Fibroblast of villous mesenchyme (primary cell): Measurements from ENCODE around the gene SH2B3. TPM values are rescaled to one million over a fixed set of nuclear protein-coding genes. Genes with fewer than 3 reads are reported as not detected.
A peak's percentile ranks its signal among the peaks of the same experiment; 100 is the strongest.
"Not testable (repeated sequence)": the region's sequence is repeated elsewhere in the genome, so short reads cannot be mapped to it uniquely, and the experiment has no call there.

ENCODE experiments used
- DNase-seq: peaks from one replicate; pipeline ENCODE4 v3.0.0-alpha.2; 2010; ENCODE audit warnings: low read depth
- H3K4me3 ChIP-seq: 2 replicates; pipeline ENCODE4 v1.5.1; 2011; ENCODE audit warnings: low read depth, mild to moderate bottlenecking, low read length
- total RNA-seq: library from RNA; depleted of rRNA; stranded (reverse); fragments of >200 nt; gene quantifications from 2 replicates; pipeline ENCODE4 v1.2.3, GENCODE V29; 2012
- TF ChIP-seq, protein P1 (sequence below): IDR thresholded peaks from 2 replicates; pipeline ENCODE4 v1.5.1; 2012; ENCODE audit warnings: low read depth, mild to moderate bottlenecking, low read length; ENCODE audit not compliant: insufficient read depth

The SH2B3 gene
- total RNA-seq, 1 donor = 42.7 TPM

DNA sequence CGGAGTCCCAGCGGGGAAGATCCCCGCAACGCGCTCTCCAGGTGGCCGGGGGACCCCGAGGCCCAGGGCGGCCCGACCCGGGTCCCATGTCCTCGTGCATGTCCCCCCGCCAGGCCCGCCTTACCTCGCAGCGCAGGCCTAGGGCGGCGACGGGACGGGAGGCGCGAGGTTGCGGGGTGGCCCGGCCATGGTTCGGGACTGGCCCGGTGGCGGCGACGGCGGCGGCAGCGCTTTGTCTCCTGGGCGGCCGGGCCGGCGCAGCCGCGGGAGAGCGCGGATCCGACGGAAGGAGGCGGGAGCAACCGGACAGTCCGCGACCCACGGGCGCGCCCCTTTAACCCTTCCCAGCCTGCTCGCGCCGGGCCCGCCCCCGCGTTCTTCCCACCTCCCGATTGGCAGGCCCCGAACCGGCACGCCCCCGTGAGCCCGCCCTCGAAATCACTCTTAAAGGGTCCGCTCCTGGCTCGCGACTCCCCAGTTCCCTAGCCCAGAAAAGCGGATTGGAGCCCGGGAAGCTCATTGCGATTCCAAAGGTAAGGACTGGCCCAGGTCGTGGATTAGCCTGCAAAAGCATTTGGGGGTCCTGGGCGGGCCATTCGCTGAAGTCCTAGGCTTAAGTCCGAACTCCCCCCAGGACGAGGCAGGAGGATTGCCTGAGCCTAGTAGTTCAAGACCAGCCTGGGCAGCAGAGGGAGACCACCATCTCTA is 36.8 kb upstream of the SH2B3 start, which contains the start of gene PHETA1:
Gene PHETA1 (minus strand): TSS at position 308 of the 708 bp plus-strand sequence. CDS start 5,668 bp downstream, outside the sequence.
- TF ChIP-seq, protein P1, sequence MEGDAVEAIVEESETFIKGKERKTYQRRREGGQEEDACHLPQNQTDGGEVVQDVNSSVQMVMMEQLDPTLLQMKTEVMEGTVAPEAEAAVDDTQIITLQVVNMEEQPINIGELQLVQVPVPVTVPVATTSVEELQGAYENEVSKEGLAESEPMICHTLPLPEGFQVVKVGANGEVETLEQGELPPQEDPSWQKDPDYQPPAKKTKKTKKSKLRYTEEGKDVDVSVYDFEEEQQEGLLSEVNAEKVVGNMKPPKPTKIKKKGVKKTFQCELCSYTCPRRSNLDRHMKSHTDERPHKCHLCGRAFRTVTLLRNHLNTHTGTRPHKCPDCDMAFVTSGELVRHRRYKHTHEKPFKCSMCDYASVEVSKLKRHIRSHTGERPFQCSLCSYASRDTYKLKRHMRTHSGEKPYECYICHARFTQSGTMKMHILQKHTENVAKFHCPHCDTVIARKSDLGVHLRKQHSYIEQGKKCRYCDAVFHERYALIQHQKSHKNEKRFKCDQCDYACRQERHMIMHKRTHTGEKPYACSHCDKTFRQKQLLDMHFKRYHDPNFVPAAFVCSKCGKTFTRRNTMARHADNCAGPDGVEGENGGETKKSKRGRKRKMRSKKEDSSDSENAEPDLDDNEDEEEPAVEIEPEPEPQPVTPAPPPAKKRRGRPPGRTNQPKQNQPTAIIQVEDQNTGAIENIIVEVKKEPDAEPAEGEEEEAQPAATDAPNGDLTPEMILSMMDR = no peak
- H3K4me3 ChIP-seq = peak within 1 kb of the TSS; percentile 87
- peak; percentile 90 for DNase-seq

DNA sequence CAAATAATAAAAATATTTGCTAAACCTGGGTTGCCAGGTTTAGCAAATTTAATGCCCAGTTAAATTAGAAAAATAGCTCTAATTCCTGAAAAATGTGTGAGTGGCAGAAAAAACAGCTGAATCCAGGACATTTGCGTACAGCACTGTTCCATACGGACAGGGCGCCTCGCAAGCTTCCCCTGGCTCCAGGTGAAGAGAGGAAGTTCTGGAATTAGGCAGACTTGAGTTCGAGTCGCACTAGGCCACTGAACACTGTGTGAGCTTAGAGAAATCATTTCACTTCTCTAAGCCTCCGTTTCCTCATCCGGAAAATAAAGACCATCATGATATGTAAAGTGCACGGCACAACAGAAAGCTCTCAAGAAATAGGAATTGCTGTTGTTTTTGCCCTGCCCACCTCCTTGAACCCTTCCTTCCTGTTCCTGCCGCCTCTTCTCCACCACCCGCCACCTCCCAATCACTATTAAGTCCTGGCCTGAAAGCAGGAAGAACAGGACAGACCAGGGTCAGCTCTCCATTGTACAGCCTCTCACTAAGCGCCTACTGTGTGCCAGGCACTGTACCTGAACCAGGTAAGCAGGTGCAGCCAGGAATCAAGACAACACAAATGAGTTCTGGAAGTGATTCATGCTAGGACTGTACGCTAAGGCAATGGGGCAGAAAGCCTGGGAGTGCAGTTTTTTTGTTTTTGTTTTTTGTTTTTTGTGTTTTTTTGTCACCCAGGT is 36.1 kb upstream of the SH2B3 start:
- H3K4me3 ChIP-seq = peak overlapping the region; percentile 87
- no peak for DNase-seq
- TF ChIP-seq, protein P1 = no peak

DNA sequence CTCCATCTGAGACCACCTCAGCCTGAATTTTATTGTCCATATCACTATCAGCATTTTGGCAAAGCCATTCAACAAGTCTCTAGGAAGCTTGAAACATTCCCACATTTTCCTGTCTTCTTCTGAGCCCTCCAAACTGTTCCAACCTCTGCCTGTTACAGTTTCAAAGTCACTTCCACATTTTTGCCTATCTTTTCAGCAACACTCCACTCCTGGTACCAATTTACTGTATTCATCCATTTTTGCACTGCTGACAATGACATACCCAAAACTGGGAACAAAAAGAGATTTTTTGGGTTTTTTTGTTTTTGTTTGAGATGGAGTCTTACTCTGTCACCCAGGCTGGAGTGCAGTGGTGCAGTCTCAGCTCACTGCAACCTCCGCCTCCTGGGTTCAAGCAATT is 32.5 kb upstream of the SH2B3 start:
- DNase-seq, H3K4me3 ChIP-seq: not testable (repeated sequence)

DNA sequence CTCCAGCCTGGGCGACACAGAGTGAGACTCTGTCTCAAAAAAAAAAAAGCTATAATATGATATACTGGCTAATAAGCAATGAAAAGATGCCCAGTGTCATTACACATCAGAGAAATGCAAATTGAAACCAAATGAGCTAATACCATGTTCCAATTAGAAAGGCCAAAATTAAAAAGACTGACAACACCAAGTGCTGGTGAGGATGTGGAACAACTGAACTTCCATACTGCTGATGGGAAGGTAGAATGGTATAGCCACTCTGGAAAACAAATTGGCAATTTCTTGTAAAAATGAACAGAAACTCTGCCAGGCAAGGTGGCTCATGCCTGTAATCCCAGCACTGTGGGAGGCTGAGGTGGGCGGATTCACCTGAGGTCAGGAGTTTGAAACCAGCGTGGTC is 28.3 kb upstream of the SH2B3 start:
- no peak overlapping the region for H3K4me3 ChIP-seq
- TF ChIP-seq, protein P1 = no peak
- no peak for DNase-seq

DNA sequence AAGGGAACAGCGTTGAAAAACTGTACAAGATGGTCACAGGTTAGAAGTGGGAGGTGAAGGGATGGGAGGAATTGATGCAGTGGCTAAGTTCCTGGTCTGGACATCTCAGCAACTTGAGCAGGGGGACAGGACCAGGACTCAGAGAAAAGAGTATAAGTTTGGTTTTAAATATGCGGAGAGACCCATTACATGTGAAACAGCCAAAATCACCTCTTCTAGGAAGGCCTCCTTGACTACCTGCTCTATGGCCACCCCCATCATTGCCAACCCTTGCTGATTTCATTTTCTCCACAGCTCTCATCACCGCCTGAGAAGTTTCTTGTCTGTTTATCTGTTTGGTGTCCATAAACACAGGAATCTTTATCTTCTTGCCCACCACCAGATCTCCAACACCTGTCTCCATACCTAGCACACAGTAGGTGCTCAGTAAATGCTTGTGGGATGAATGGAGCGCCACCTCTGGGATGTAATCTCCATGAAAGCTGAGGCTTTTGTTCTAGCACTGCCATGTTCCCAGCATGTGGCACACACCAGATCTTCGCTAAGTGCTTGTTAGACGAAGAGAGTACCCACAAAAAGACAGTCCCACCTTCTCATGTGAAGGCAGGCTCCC is 25.7 kb upstream of the SH2B3 start:
- TF ChIP-seq, protein P1 = no peak
- no peak for DNase-seq
- no peak overlapping the region for H3K4me3 ChIP-seq

DNA sequence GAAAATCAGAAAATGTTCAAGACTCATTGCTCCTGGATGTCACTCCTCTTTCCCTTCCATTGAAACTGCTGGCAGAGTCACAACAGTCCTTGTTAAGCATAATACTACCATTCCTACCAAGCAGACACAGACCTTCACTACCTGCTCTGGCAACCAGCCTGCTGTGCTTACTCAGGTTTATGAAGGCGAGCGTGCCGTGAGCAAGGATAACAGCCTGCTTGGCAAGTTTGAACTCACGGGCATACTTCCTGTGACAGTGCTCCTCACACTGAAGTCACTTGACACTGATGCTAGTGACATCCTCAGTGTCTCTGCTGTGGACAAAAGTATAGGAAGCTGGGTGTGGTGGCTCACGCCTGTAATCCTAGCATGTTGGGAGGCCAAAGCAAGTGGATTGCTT is 21.1 kb upstream of the SH2B3 start:
- no peak for DNase-seq
- TF ChIP-seq, protein P1 = no peak
- no peak overlapping the region for H3K4me3 ChIP-seq

DNA sequence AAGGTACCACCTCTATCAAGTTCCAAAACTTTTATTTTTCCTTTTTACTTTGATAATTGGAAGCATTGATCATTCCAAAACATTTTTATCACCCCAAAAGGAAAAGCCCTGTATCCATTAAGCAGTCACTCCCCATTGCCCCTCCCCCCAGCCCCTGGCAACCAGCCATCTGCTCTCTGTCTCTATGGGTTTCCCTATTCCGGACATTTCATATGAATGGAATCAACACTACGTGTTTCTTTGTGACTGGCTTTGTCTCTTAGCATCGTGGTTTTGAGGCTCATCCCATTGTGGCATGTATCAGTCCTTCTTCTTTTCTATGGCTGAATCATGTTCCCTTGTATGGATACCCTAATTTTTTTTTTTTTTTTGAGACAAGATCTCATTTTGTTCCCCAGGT is 18.8 kb upstream of the SH2B3 start:
- no peak overlapping the region for H3K4me3 ChIP-seq
- TF ChIP-seq, protein P1 = no peak
- no peak for DNase-seq
